Large intestine (tissue), 3 donors: ENCODE results near the gene TNFAIP8. TPM values are rescaled to one million over a fixed set of nuclear protein-coding genes. Genes with fewer than 3 reads are reported as not detected.
A peak's percentile ranks its signal among the peaks of the same experiment; 100 is the strongest.

Experiments
- DNase-seq, 2 donors: peaks; one replicate each; pipeline versions ENCODE4 v3.0.0 to v3.0.0-alpha.2; 2013
- H3K27ac ChIP-seq: one replicate; pipeline ENCODE4 v1.5.1; 2013; ENCODE audit warnings: low read length
- H3K27me3 ChIP-seq: 2 replicates; pipeline ENCODE4 v1.6.1; 2013; ENCODE audit warnings: low read length; ENCODE audit not compliant: control insufficient read depth, insufficient read depth
- H3K36me3 ChIP-seq: 2 replicates; pipeline ENCODE4 v1.6.1; 2013; ENCODE audit warnings: low read length; ENCODE audit not compliant: control insufficient read depth, insufficient read depth
- H3K4me1 ChIP-seq: one replicate; pipeline ENCODE4 v1.6.1; 2013; ENCODE audit warnings: low read length; ENCODE audit not compliant: control insufficient read depth, insufficient read depth
- H3K4me3 ChIP-seq: one replicate; pipeline ENCODE4 v1.5.1; 2013; ENCODE audit warnings: low read length
- H3K9me3 ChIP-seq: one replicate; pipeline ENCODE4 v1.6.1; 2013; ENCODE audit warnings: mild to moderate bottlenecking, low read depth, low read length, moderate library complexity; ENCODE audit not compliant: control insufficient read depth
- WGBS: methylation state at CpG from one replicate; pipeline ENCODE4 v1.1.5; 2013; ENCODE audit warnings: low lambda C conversion rate; ENCODE audit not compliant: insufficient coverage; 5-methylcytosine and 5-hydroxymethylcytosine counted together
- polyA plus RNA-seq: library from polyadenylated mRNA; unstranded; fragments of 120-200 nt; gene quantifications from one replicate; pipeline ENCODE4 v1.2.1, GENCODE V29; 2013

TNFAIP8 gene
- polyA plus RNA-seq, 1 donor, result 17.1 TPM

GRCh38 chr5:119379096-119379495, 23.3 kb downstream of the TNFAIP8 start:
- no peaks in the 10 kb centered on the region for H3K36me3 ChIP-seq
- H3K4me1 ChIP-seq, result no peaks in the 10 kb centered on the region
- H3K9me3 ChIP-seq, result no peaks in the 10 kb centered on the region
- no peak overlapping the region for H3K27ac ChIP-seq
- H3K4me3 ChIP-seq, result no peak overlapping the region
- no peak for DNase-seq
- no CpG with 5 or more reads among the region's 2 CpGs for WGBS
- H3K27me3 ChIP-seq, result no peaks in the 10 kb centered on the region

- Histone ChIP-seq H3K4me1 (no peaks in the 10 kb centered on the region), H3K27ac (no peak overlapping the region), H3K36me3 (no peaks in the 10 kb centered on the region), H3K9me3 (no peaks in the 10 kb centered on the region), H3K4me3 (no peak overlapping the region), H3K27me3 (no peaks in the 10 kb centered on the region)
- DNase-seq, result no peak
- 63% methylated on average over 2 of the region's 2 CpGs for WGBS
Observed at GRCh38 chr5:119379942-119380547, 24.2 kb downstream of the TNFAIP8 start.

DNA sequence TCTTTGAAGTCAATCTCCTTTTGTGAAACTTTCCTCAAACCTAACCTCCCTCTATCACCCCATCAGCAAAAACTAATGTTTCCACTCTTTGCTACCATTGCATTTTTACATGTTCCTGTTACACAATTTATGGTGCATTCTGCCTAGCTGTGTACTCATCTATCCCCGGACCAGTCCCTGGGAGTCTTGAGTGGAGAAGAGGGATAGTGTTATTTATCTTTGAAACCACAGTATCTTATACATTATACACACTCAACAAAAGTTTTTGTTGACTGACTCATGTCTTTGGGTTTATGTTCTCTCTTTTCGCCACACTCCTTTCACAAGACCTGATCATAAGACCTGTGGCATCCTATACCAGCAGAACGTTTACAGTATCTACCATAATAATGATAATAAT, 26.4 kb downstream of the TNFAIP8 start:
- WGBS, result 100% methylated on average over 1 of the region's 3 CpGs
- Histone ChIP-seq H3K27ac (no peak overlapping the region), H3K27me3 (no peaks in the 10 kb centered on the region), H3K4me1 (no peaks in the 10 kb centered on the region), H3K9me3 (no peaks in the 10 kb centered on the region), H3K36me3 (no peaks in the 10 kb centered on the region), H3K4me3 (no peak overlapping the region)
- no peak for DNase-seq

GRCh38 chr5:119383008-119383407, 27.2 kb downstream of the TNFAIP8 start:
- WGBS, result no CpG with 5 or more reads among the region's 1 CpG
- Histone ChIP-seq H3K36me3 (no peaks in the 10 kb centered on the region), H3K27ac (no peak overlapping the region), H3K4me3 (no peak overlapping the region), H3K4me1 (no peaks in the 10 kb centered on the region), H3K27me3 (no peaks in the 10 kb centered on the region), H3K9me3 (no peaks in the 10 kb centered on the region)
- no peak for DNase-seq

DNA sequence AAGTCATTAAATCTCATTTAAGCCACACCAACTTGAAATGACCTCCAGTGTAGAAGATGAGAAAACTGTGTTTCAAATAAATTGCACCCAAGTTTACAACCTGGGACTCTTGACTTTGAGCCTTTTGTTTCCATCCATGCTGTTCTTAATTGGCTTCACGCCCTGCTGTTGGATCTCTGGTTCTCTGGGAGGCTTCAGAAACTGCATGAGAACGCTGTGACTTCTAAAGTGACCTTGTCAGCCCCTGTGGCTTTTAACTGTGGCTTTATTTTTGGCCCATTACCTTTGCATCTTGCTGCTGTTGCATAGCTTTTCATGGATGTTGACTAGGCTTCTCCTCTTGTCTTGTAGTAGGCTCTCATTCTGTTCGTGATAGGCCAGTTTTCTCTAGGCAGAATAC, 29.3 kb downstream of the TNFAIP8 start:
- Histone ChIP-seq H3K36me3 (no peaks in the 10 kb centered on the region), H3K9me3 (no peaks in the 10 kb centered on the region), H3K27ac (no peak overlapping the region), H3K27me3 (no peaks in the 10 kb centered on the region), H3K4me1 (no peaks in the 10 kb centered on the region), H3K4me3 (no peak overlapping the region)
- DNase-seq, result no peak
- WGBS, result no CpG with 5 or more reads among the region's 3 CpGs

- Histone ChIP-seq H3K4me3 (no peak overlapping the region), H3K27me3 (no peaks in the 10 kb centered on the region), H3K36me3 (no peaks in the 10 kb centered on the region), H3K4me1 (no peaks in the 10 kb centered on the region), H3K27ac (no peak overlapping the region), H3K9me3 (no peaks in the 10 kb centered on the region)
- 100% methylated on average over 1 of the region's 3 CpGs for WGBS
- no peak for DNase-seq
Observed at GRCh38 chr5:119385536-119386128, 29.8 kb downstream of the TNFAIP8 start.

DNA sequence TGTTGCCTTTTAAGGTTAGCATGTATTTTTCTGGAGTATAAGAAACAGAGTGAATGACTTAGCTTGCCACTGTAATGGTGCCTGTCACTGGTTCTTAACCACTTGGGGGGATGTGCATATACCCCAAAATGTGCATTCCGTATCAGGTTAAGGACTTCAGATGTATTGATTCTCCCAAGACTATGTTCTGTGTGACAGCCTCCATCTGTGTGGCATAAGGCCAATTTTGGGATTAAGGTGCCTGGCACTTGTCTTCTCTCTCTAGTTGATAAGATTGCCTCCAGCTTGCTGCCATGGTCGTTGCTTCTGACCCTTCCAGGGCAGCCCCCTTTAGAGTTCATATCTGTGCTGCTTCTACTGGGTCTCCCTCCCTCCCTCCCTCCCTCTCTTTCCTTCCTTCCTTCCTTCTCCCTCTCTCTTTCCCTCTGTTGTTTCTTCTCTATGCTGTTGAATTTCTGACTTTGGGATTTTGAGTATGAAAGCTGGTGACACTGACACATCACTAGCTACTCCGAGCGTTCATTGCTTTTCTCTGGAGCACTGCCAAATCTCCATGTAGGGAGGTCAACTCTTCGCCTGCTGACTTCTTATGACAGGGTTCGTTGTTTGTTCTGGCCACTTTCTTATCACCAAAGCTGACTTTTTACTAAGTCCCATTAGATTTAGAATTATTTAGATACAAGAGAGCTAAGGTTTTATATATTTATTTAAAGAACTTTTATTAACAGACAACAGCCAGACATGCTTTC, 31.0 kb downstream of the TNFAIP8 start:
- H3K27me3 ChIP-seq, result no peaks in the 10 kb centered on the region
- no peaks in the 10 kb centered on the region for H3K9me3 ChIP-seq
- no peaks in the 10 kb centered on the region for H3K4me1 ChIP-seq
- peak in 1 of 2 donors; percentile 17 for DNase-seq
- no peak overlapping the region for H3K4me3 ChIP-seq
- no peaks in the 10 kb centered on the region for H3K36me3 ChIP-seq
- H3K27ac ChIP-seq, result no peak overlapping the region
- no CpG with 5 or more reads among the region's 6 CpGs for WGBS

DNA sequence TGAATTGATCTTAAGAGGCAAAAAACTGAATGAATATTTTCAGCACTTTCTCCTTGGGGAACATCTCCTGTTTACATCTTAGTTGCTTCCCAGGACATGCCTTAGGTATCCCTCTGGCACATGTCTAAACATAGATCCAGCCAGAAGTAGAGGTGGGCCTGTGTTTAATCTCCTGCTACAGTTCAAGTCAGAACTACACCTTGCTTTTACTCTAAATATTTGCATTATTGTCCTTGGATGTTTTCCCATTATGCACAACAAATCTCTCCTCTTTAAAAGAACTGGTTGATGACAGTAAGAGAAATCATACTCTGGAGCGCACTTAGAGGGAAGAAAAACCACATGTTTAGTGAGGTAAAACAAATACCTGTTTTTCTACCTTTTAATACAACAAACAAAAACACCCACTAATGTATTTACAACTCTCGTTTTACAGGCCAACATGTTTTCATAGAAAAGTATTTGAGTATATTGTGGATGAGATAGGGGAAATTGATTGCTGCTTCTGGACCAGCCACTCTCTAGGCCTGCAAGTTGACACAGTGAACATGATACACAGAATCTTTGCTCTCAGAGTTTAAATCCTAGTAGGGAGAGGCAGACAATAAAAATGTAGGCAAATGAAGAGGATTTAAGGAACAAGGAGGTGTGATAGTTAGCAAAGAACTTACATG, 32.3 kb downstream of the TNFAIP8 start:
- Histone ChIP-seq H3K36me3 (no peaks in the 10 kb centered on the region), H3K9me3 (no peaks in the 10 kb centered on the region), H3K27me3 (no peaks in the 10 kb centered on the region), H3K27ac (no peak overlapping the region), H3K4me1 (no peaks in the 10 kb centered on the region), H3K4me3 (no peak overlapping the region)
- WGBS, result no CpG with 5 or more reads among the region's 2 CpGs
- DNase-seq, result no peak

- Histone ChIP-seq H3K4me1 (no peaks in the 10 kb centered on the region), H3K9me3 (no peaks in the 10 kb centered on the region), H3K27me3 (no peaks in the 10 kb centered on the region), H3K36me3 (no peaks in the 10 kb centered on the region), H3K27ac (no peak overlapping the region), H3K4me3 (no peak overlapping the region)
- WGBS, result no CpG with 5 or more reads among the region's 5 CpGs
- DNase-seq, result no peak
Observed at GRCh38 chr5:119388619-119389190, 32.9 kb downstream of the TNFAIP8 start.

DNA sequence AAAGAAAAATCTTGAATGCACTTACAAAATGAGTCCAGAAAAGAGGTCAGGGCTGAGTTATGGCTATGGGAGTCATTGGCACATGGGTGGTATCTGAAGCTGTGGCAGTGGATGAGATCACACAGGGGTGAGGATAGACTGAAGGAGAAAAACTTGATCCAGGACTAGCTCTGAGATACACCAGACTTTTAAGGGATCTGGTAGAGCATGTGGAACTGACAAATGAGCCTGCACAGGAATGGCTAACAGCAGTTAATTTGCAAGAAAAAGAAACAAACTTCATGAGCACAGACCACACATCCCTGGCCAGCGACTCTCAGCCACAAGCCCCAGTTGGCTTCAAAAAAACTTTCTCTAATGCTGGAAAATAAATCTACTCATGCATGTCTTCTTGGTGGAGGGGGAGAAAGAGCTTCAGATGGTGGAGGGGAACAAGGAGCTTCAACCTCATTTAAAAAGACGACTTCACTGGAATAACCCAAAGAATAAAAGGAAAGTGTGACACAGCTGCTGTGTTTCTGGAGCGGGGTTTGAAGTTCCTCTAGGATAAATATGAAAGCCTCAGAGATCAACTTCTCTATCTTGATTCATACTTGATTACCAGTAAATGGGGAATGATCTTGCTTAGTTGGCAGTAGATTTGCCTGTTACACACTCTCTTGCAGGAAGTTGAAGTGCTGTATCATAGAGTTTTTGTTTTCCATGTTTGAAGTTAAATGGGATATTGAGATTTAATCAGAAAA, 33.6 kb downstream of the TNFAIP8 start:
- no peaks in the 10 kb centered on the region for H3K36me3 ChIP-seq
- no peak overlapping the region for H3K27ac ChIP-seq
- H3K4me1 ChIP-seq, result no peaks in the 10 kb centered on the region
- no peak overlapping the region for H3K4me3 ChIP-seq
- no peak for DNase-seq
- 86% methylated on average over 2 of the region's 3 CpGs for WGBS
- no peaks in the 10 kb centered on the region for H3K27me3 ChIP-seq
- H3K9me3 ChIP-seq, result no peaks in the 10 kb centered on the region
